Right renal pelvis (tissue), 4 donors: ENCODE measurements around the gene C2orf80. TPM values are rescaled to one million over a fixed set of nuclear protein-coding genes. Genes with fewer than 3 reads are reported as not detected.
"Not testable (repeated sequence)": the region's sequence is repeated elsewhere in the genome, so short reads cannot be mapped to it uniquely, and the experiment has no call there.

Experiments
- DNase-seq, 4 donors: peaks; one replicate each; pipeline ENCODE4 v3.0.0-alpha.2; 2013; ENCODE audit warnings: low read depth in 4 of 4, low spot score in 3 of 4, missing footprints in 1 of 4
- polyA plus RNA-seq, 4 donors: library from polyadenylated mRNA; unstranded; fragments of 120-200 nt; gene quantifications; one replicate each; pipeline ENCODE4 v1.2.1, GENCODE V29; 2013; ENCODE audit not compliant: insufficient read length in 4 of 4

Gene C2orf80
- polyA plus RNA-seq, 4 donors = 0.17 to 0.50 (median 0.31) TPM; not detected in 1

- DNase-seq = no peak
Measured at GRCh38 chr2:208136716-208137094, 53.1 kb downstream of the C2orf80 start.

- DNase-seq = no peak
Measured at GRCh38 chr2:208135794-208136715, 53.8 kb downstream of the C2orf80 start.

GRCh38 chr2:208134928-208135586 is 54.8 kb downstream of the C2orf80 start:
- no peak for DNase-seq

DNA sequence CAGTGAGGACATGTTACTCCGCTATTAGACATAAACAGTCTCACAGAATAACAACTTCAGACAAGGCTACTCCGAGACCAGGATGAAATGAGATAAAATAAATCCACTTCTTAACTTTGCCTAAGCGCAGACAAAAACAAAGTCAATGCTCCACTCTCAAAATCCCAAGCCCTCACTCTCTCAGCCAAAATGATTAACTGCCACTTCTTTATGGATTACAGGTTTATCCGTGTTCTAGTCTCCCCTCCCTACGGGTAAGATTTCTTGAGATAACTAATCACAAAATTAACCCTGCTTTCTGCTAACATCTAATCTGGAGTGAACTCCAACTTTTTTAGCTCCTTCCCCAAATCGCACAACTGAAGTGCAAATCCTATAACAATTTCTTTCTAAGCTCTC is 59.1 kb downstream of the C2orf80 start:
- DNase-seq = no peak

DNA sequence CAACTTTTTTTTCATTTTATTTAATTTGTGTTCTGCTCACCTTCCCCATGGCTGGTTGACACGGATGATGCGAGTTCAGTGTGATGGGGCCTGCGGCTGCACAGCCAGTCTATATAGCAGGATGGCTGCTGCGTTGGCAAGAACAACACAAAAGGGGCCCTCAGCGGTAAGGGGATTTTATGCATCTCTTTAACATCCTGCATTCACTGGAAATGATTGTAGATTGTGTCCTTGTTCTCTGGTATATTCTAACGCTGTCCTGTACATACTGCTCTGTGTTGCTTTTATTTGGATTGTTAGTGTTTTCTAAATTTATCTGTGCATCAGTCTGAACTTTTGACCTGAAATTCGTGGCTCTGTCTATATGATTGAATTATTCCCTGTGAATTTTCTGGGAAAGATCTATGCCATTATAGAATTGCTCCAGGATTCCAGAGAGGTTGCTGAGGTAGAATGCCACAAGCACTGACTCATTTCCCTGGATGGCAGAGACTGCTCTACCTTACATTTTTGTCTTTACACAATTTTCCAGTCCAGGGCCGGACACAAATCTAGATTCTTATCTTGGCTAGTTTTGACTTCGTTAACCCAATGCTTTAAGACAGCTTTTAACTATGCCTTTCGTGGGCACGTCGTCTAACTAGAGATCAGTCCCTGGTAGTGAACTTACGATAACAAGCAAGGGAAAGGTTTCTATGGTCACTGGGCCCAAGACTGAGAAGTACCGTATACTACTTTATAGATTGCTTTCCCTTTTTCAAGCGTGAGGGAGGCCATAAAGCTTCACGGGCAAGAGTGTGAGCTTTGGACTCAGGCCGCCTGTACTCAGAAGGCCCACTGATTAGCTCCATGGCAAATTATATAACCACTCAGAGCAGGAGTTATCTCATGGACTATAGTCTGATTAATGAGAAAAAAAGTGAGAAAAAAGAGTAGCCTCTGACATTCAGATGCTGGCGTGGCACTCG is 59.8 kb downstream of the C2orf80 start, which contains the start of gene CRYGC:
CRYGC (minus strand) TSS at position 85 of the 968 bp plus-strand sequence; CDS start at position 49, 36 bp downstream.
- no peak for DNase-seq

- DNase-seq = no peak
Measured at GRCh38 chr2:208128136-208128535, 61.7 kb downstream of the C2orf80 start.

DNA sequence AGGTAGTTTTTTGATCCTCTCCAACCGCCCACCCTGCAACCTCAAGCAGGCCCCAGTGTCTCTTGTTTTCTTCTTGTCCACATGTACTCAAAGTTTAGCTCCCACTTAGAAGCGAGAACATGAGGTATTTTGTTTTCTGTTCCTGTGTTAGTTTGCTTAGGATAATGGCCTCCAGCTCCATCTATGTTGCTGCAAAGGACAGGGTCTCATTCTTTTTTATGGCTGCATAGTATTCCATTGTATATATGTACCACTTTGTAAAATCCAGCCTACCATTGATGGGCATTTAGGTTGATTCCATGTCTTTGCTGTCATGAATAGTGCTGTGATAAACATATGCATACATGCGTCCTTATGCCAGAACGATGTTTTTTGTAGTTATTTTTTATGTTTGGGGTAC is 62.7 kb downstream of the C2orf80 start:
- DNase-seq = no peak

GRCh38 chr2:208125251-208125650 is 64.6 kb downstream of the C2orf80 start:
- no peak for DNase-seq

DNA sequence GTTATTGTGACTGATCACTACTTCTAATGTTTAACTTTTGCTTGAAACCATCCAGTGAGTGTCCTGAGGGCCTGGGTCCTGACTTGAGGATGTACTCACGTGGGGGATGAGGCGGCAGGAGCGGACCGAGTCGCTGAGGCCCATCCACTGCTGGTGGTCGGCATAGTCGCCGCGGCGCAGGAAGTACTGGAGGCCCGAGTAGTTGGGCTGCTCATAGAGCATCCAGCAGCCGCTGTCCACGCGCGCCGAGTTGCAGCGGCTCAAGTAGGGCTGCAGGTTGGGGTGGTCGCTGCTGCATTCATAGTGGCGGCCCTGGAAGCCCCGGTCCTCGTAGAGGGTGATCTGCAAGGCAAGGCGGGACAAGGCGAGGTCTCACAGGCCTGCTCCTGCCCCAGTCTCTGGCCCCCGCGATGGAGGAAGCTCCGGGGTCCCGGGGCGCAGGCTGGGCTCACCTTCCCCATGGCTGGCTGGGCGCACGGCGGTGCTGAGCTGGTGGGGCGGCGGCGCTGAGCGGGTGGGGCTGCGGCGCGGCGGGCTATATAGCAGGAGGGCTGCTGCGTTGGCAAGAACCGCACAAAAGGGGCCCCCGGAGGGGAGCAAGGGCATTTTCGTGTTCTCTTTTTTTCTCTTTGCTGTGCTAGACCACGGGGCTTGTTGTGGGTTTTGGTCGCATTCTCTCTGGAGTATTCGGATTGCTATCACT is 65.7 kb downstream of the C2orf80 start, which contains the start of gene CRYGD:
CRYGD (minus strand) TSS at position 512 of the 703 bp plus-strand sequence; CDS start at position 461, 51 bp downstream.
- not testable (repeated sequence) for DNase-seq

- DNase-seq = no peak
Measured at GRCh38 chr2:208122248-208122647, 67.6 kb downstream of the C2orf80 start.

DNA sequence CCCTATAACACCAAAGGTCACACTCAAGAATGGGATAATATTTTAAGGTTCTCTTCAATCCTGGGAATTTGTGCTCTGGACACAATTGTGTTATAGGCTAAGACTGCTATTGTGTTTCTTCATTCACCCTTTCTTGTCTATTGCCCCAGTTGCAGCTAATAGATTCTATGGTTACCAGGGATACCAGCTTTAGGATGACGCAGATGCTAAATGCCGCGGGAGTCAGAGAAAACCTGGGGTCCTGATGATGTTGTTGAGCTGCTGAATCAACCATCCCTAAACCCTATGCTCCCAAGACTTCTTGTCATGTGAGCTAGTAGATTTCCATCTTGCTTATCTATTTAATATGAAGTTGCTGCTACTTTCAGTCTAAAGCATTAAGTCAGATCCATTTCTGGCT is 70.9 kb downstream of the C2orf80 start:
- no peak for DNase-seq

GRCh38 chr2:208117390-208117789 is 72.4 kb downstream of the C2orf80 start:
- not testable (repeated sequence) for DNase-seq

Other genes with a start within 250 kb of the C2orf80 start
- 10 to 100 TPM; 12.4 to 17.4 (median 13.3) TPM for gene PLEKHM3, start 164.5 kb downstream of the C2orf80 start, polyA plus RNA-seq
- gene CRYGD, start 65.5 kb downstream of the C2orf80 start, polyA plus RNA-seq = under 1 TPM in 1 of 4 donors, not detected in 3; 0.42 TPM
- gene CRYGC, start 60.2 kb downstream of the C2orf80 start, polyA plus RNA-seq = not detected
- gene CRYGB, start 43.9 kb downstream of the C2orf80 start, polyA plus RNA-seq = not detected
- not detected for gene CRYGA, start 26.4 kb downstream of the C2orf80 start, polyA plus RNA-seq
- gene IDH1, start 65.0 kb upstream of the C2orf80 start, polyA plus RNA-seq = 100 to 1,000 TPM in 2 of 4 donors, 10 to 100 TPM in 2; 94.1 to 125 (median 99.0) TPM
- gene PIKFYVE, start 76.2 kb upstream of the C2orf80 start, polyA plus RNA-seq = 10 to 100 TPM; 22.7 to 28.0 (median 27.2) TPM
- gene PTH2R, start 216.8 kb upstream of the C2orf80 start, polyA plus RNA-seq = 10 to 100 TPM; 31.1 to 40.0 (median 38.3) TPM